Measurements from ENCODE around the gene JAM3.

JAM3 gene

DNA sequence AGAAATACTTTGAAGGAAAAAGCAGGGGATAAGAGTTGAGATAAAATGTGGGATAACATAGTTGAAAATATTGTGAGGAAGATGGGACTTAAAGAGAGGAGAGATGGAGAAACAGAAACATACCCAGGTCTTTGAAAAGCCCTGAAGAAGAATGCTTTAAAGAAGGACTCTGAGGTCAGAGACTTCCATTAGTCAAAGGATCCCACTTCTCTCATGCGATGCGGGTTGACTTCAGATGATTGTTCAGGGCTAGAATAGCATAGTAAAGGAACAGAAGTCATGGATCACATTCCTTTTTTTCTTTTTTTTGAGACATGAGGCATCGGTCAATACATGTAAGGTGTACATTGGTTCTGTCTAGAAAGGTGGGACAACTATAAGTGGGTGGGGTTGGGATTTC lies 3.5 kb upstream of the JAM3 start:
- TF ChIP-seq, protein P1, sequence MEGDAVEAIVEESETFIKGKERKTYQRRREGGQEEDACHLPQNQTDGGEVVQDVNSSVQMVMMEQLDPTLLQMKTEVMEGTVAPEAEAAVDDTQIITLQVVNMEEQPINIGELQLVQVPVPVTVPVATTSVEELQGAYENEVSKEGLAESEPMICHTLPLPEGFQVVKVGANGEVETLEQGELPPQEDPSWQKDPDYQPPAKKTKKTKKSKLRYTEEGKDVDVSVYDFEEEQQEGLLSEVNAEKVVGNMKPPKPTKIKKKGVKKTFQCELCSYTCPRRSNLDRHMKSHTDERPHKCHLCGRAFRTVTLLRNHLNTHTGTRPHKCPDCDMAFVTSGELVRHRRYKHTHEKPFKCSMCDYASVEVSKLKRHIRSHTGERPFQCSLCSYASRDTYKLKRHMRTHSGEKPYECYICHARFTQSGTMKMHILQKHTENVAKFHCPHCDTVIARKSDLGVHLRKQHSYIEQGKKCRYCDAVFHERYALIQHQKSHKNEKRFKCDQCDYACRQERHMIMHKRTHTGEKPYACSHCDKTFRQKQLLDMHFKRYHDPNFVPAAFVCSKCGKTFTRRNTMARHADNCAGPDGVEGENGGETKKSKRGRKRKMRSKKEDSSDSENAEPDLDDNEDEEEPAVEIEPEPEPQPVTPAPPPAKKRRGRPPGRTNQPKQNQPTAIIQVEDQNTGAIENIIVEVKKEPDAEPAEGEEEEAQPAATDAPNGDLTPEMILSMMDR (conservative IDR thresholded peaks at IDR 0.05), result no peak
- TF ChIP-seq ZFX (IDR thresholded peaks at IDR 0.05), result no peak
- H3K27ac ChIP-seq, result no peak overlapping the region

DNA sequence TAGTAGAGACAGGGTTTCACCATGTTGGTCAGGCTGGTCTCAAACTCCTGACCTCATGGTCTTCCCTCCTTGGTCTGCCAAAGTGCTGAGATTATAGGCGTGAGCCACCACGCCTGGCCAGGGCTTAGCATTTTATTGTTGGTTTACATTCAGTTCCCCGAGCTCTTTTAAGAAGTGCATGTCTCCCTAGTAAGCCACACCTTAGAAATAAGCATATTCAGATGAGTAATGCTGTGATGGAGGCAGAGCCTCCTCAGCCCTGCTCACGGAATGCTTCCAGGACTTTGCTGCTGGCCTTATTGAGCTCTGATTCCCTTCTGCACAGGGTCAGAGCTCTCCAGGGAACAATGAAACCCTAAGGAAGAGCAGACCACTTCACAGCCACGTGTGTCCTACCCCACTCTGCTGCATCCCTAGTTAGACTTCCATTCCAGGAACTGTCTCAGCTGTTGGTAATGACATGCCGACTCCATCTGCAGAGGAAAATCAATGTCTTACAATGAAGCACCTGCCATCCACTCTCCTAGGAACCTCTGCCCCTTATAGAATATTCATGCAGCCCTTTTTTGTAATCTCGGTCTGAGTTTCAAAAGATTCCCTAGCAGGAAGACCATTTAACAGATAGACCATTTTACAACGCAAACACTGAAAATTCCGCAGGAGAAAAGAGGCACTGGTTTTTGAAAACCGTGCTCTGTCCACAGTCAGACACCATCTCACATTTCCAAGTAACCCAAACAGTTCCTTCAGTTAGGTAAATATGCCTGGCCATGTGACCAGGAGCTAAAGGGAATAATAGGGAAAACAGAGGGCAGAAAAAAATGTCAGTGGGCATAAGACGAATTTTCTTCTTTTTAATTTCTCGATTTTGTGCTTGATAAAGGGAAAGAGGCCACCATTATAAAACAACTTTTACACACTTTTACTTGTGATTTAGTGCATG lies 1.7 kb upstream of the JAM3 start:
- no peak overlapping the region for H3K27ac ChIP-seq
- no peak for TF ChIP-seq ZFX (IDR thresholded peaks at IDR 0.05)
- TF ChIP-seq, protein P1 (conservative IDR thresholded peaks at IDR 0.05), result no peak

DNA sequence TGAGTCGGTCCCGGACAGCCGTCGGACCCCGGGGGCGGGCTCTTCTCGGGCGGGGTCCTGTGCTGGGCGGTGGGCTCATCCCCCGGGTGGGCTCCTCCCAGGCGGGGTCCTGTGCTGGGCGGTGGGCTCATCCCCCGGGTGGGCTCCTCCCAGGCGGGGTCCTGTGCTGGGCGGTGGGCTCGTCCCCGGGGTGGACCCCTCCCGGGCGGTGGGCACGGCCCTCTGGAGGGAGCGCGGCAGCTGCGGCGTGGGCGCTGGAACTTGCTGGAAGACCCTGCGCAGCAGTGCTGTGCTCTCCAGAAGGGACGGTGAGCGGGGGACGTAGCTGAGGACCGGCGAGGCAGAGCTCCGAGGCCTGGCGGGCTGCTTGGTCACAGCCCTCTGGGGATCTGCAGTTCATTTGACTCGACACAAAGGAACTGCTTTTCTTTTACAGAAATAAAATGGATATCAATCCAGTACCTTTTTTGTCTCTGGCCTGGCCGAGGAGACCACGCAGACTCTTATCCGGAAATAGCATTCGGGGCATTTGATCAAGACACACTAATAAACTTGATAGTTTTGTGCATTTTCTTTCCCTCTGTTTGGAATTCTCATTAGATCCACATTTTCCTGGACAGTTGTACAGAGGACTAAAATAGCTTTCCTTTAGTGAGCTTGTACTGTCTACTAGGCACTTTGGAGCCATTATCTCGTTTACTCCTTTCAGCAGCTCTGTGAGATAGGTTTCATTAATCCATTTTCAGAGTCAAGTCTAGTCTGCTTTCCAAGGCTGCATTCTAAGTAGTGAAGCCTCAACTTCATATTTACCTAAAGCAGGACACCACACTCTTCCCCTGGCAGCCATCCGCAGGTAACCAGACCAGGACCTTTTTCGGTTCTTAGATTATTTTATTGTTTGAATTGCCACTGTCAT lies 812 bp downstream of the JAM3 start:
- TF ChIP-seq, protein P1 (conservative IDR thresholded peaks at IDR 0.05), result no peak
- no peak for TF ChIP-seq ZFX (IDR thresholded peaks at IDR 0.05)
- no peak overlapping the region for H3K27ac ChIP-seq

DNA sequence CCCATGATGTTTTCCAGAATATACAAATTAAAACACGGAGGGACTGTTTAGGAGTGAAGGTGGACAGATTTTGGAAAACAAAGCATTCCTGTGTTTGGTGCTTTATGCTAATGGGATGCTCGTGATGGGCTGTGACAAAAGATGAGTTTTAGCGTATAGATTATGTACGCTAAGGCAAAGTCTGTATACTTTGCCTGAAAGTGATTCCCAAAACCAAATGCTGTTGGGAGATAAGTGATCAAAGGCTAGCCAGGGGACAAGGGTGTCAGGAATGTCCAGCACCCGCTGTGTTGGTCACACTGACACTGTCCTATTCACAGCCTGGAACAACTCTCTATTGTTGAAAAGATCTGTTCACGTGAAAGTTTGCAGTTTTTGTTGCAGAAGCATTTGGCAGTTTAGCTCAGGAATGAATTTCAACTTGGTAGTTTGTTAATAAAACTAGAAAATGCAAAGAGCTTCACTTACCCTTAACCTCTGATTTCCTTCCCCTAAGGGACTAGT lies 1.5 kb downstream of the JAM3 start:
- no peak overlapping the region for H3K27ac ChIP-seq
- TF ChIP-seq, protein P1 (conservative IDR thresholded peaks at IDR 0.05), result no peak
- TF ChIP-seq ZFX (IDR thresholded peaks at IDR 0.05), result no peak

DNA sequence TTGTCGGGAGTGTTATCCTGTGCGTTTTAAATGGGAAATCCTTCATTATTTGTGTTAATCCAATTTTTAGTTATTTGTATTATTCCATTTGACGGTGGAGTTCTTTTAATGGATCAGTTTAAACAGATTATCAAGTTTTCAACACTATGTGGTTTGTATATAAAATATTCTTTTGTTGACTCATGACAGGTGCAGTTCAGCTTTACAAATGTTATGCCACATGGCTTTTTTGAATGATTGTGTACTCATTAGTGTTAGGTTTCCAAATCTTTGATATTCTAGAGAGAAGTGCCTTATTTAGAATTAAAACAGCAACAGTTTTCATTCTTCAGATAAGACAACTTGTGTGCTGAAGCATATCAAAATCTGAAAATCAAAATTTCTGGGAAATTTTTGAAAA lies 2.4 kb downstream of the JAM3 start:
- H3K27ac ChIP-seq, result no peak overlapping the region
- TF ChIP-seq, protein P1 (conservative IDR thresholded peaks at IDR 0.05), result no peak
- no peak for TF ChIP-seq ZFX (IDR thresholded peaks at IDR 0.05)

DNA sequence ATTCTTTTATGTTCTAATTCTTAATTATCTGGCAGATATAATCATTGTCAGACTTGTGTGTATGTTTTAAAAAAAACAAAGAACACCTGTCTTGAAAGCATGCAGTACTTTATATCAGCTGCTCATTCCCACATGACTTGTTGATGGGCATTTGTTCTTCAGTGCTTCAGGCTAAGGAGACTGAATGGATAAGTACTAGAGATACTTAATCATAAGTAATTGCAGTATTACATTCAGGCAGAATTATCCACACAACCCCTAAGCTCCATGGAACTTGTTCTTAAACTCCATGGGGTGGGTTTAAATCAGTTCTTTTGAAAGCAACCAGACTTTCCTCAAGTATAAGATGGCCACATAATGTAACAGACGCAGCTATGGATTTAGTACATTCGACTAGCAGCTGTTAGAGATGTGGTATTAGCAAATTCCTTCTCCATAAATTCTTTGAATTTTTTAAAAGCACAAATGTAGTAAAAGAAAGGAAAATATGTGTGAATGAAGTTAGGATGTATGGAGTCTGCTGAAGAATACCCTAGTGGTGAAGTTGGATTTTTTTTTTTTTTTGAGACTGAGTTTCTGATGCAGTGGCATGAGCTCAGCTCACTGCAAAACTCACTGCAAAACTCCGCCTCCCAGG lies 3.0 kb downstream of the JAM3 start:
- no peak overlapping the region for H3K27ac ChIP-seq
- TF ChIP-seq, protein P1 (conservative IDR thresholded peaks at IDR 0.05), result no peak; the same call in 1 of the 2 replicates
- TF ChIP-seq ZFX (IDR thresholded peaks at IDR 0.05), result no peak

All from C4-2B (cell line).